Measurements from ENCODE around the gene KISS1. TPM values are rescaled to one million over a fixed set of nuclear protein-coding genes. Genes with fewer than 3 reads are reported as not detected.

KISS1 gene
- polyA plus RNA-seq, 1 donor (not counting 4 experiments of a cell fraction or from before 2014, with no cell fraction given) = not detected

DNA sequence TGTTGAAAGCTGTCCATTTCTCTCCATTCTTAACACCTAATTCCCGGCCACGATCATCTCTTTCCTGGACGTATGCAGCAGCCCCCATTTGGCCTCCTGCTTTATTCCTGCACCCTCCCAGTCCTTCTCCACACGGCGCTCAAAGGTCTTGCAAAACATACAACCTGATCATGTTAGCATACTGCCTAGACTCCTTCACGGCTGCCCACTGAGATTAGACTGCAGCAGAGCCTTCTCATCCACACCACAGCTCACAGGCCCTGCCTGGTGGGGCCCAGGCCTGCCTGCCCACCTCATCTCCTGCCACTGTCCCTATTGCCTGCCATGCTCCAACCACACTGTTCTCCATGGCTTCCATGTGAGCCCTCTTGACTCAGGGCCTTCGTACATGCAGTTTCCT, 14.8 kb upstream of the KISS1 start:
- Histone ChIP-seq H3K9me3 (ENCODE audit: control insufficient read depth, low read depth, low read length) (no peaks in the 10 kb centered on the region), H3K9me1 (ENCODE audit: control insufficient read depth, extremely low read depth, insufficient read depth, low read length) (no peaks in the 10 kb centered on the region), H3K4me1 (ENCODE audit: control insufficient read depth, extremely low read depth, insufficient read depth, low read length) (peaks cover 10% of the 10 kb centered on the region), H3K4me2 (ENCODE audit: control insufficient read depth, extremely low read depth, insufficient read depth, low read depth, low read length) (no peak overlapping the region), H3K9ac (ENCODE audit: control insufficient read depth, extremely low read depth, insufficient read depth, low read length) (no peak overlapping the region), H2AFZ (ENCODE audit: control insufficient read depth, low read length) (no peak overlapping the region), H4K20me1 (ENCODE audit: control insufficient read depth, extremely low read depth, insufficient read depth, low read length) (no peaks in the 10 kb centered on the region), H3K4me3 (ENCODE audit: control insufficient read depth in 2 of 3, extremely low read depth in 1 of 3, insufficient read depth in 2 of 3, low read depth in 1 of 3, low read length in 3 of 3) (no peak overlapping the region), H3K36me3 (ENCODE audit: control insufficient read depth in 2 of 2, extremely low read depth in 1 of 2, insufficient read depth in 2 of 2, low read length in 2 of 2) (no peaks in the 10 kb centered on the region), H3K27me3 (ENCODE audit: control insufficient read depth, extremely low read depth, insufficient read depth, low read length) (no peaks in the 10 kb centered on the region), H3K79me2 (ENCODE audit: control insufficient read depth, insufficient read depth, low read length) (no peaks in the 10 kb centered on the region), H3K27ac (ENCODE audit: control insufficient read depth, insufficient read depth, low read length) (no peak overlapping the region)
- TF ChIP-seq EZH2 (IDR thresholded peaks at IDR 0.05; ENCODE audit: low read length) = no peak
- TF ChIP-seq, protein P1, sequence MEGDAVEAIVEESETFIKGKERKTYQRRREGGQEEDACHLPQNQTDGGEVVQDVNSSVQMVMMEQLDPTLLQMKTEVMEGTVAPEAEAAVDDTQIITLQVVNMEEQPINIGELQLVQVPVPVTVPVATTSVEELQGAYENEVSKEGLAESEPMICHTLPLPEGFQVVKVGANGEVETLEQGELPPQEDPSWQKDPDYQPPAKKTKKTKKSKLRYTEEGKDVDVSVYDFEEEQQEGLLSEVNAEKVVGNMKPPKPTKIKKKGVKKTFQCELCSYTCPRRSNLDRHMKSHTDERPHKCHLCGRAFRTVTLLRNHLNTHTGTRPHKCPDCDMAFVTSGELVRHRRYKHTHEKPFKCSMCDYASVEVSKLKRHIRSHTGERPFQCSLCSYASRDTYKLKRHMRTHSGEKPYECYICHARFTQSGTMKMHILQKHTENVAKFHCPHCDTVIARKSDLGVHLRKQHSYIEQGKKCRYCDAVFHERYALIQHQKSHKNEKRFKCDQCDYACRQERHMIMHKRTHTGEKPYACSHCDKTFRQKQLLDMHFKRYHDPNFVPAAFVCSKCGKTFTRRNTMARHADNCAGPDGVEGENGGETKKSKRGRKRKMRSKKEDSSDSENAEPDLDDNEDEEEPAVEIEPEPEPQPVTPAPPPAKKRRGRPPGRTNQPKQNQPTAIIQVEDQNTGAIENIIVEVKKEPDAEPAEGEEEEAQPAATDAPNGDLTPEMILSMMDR (optimal IDR thresholded peaks at IDR 0.05 in 1 of 3, IDR thresholded peaks at IDR 0.05 in 1 of 3, conservative IDR thresholded peaks at IDR 0.05 in 1 of 3; ENCODE audit: extremely low read depth in 1 of 3, insufficient read depth in 2 of 3, low read length in 3 of 3) = no peak
- DNase-seq (ENCODE audit: low read depth, low spot score) = no peak
- dilution Hi-C loops (cut with MboI; ENCODE audit: extremely low pct_ligation_motif_present, low sequenced_read_pairs) = no loop called here
- no peak for FAIRE-seq

DNA sequence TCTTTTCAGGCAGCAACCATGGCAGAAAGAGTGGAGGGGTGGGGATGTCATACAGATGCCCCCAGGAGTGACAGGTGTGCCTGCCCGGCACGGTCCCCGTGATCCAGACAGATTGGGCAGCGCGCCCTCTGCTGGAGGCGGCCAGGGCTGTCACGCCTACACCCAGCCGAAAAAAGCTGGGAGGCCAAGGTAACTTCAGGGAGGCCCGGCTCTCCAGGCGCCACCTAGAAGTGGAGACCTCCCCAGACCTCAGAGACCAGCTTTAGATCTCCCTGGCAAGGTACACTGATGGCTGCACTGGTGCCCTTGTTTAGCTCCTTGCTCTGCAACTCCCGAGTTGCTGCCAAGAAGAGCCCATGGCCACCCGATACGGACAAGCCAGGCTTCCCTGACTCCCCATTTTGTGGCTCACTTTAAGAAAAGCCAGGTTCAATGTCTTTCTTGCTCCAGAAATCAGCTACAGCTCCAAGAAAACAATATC, 10.9 kb upstream of the KISS1 start:
- H3K9me1 ChIP-seq (ENCODE audit: control insufficient read depth, extremely low read depth, insufficient read depth, low read length) = no peaks in the 10 kb centered on the region
- H4K20me1 ChIP-seq (ENCODE audit: control insufficient read depth, extremely low read depth, insufficient read depth, low read length) = no peaks in the 10 kb centered on the region
- no peaks in the 10 kb centered on the region for H3K27me3 ChIP-seq (ENCODE audit: control insufficient read depth, extremely low read depth, insufficient read depth, low read length)
- no peaks in the 10 kb centered on the region for H3K9me3 ChIP-seq (ENCODE audit: control insufficient read depth, low read depth, low read length)
- no peaks in the 10 kb centered on the region for H3K36me3 ChIP-seq (ENCODE audit: control insufficient read depth in 2 of 2, extremely low read depth in 1 of 2, insufficient read depth in 2 of 2, low read length in 2 of 2)
- dilution Hi-C loops (cut with MboI; ENCODE audit: extremely low pct_ligation_motif_present, low sequenced_read_pairs) = no loop called here
- TF ChIP-seq, protein P1 (optimal IDR thresholded peaks at IDR 0.05 in 1 of 3, IDR thresholded peaks at IDR 0.05 in 1 of 3, conservative IDR thresholded peaks at IDR 0.05 in 1 of 3; ENCODE audit: extremely low read depth in 1 of 3, insufficient read depth in 2 of 3, low read length in 3 of 3) = peak; percentile 92 to 98 (median 98)
- no peak for TF ChIP-seq EZH2 (IDR thresholded peaks at IDR 0.05; ENCODE audit: low read length)
- DNase-seq (ENCODE audit: low read depth, low spot score) (no peak), FAIRE-seq (no peak)
- H3K4me1 ChIP-seq (ENCODE audit: control insufficient read depth, extremely low read depth, insufficient read depth, low read length) = peaks cover 3% of the 10 kb centered on the region
- H3K4me3 ChIP-seq (ENCODE audit: control insufficient read depth in 2 of 3, extremely low read depth in 1 of 3, insufficient read depth in 2 of 3, low read depth in 1 of 3, low read length in 3 of 3) = no peak overlapping the region
- no peaks in the 10 kb centered on the region for H3K79me2 ChIP-seq (ENCODE audit: control insufficient read depth, insufficient read depth, low read length)
- H3K4me2 ChIP-seq (ENCODE audit: control insufficient read depth, extremely low read depth, insufficient read depth, low read depth, low read length) = no peak overlapping the region
- no peak overlapping the region for H3K9ac ChIP-seq (ENCODE audit: control insufficient read depth, extremely low read depth, insufficient read depth, low read length)
- H2AFZ ChIP-seq (ENCODE audit: control insufficient read depth, low read length) = peak overlapping the region; percentile 35
- H3K27ac ChIP-seq (ENCODE audit: control insufficient read depth, insufficient read depth, low read length) = no peak overlapping the region
